HPDE6-E6E7 (cell line): ENCODE data around the gene PHETA2.
"Not testable (repeated sequence)": the region's sequence is repeated elsewhere in the genome, so short reads cannot be mapped to it uniquely, and the experiment has no call there.

ENCODE experiments used
- DNase-seq: peaks from one replicate; pipeline ENCODE4 v3.0.0; 2011; ENCODE audit warnings: missing footprints; ENCODE audit errors: extremely low spot score

Gene PHETA2

GRCh38 chr22:42104332-42104860, 30.3 kb downstream of the PHETA2 start:
- not testable (repeated sequence) for DNase-seq

- DNase-seq: no peak
Observed at GRCh38 chr22:42108848-42109247, 34.8 kb downstream of the PHETA2 start.

DNA sequence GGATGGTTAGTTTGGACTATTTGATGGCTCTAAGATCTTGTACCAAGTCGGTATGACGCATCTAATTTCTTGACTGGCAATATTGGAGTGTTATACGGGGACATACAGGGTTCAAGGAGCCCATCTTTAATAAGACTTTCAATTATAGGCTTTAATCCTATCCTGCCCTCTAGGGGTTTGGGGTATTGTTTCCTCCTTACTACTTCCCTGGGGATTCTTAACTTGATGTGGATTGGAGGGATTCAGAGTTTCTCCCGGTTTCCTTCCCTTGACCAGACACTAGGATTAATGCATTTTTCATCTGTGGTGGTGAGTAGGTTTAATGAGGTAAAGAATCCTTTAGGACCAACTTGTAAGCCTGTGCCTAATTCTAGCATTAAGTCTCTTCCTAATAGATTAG, 37.8 kb downstream of the PHETA2 start:
- no peak for DNase-seq

GRCh38 chr22:42112793-42113192, 38.7 kb downstream of the PHETA2 start:
- DNase-seq: not testable (repeated sequence)

- DNase-seq: no peak
Observed at GRCh38 chr22:42114721-42115120, 40.7 kb downstream of the PHETA2 start.

DNA sequence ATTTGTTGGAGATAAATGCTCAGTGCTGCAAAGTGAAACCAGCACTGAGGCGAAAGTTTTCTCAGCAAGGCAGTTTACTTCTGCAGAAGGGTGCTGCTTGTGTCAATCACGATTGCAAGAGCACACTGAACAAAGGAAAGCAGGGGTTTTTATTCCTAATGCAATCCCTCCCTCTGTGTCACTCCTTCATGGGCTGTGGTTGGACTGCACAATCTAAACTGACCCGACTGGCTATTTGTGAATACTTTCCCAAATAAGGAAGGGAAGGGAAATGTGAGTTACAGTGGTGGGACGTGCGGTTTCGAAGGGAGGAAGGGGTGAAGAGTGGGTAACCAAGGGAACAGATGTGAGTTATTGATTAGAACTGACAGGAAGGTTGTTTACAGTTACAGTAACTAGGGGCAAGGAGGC, 41.4 kb downstream of the PHETA2 start:
- DNase-seq: not testable (repeated sequence)

GRCh38 chr22:42116848-42117424, 42.9 kb downstream of the PHETA2 start:
- no peak for DNase-seq

DNA sequence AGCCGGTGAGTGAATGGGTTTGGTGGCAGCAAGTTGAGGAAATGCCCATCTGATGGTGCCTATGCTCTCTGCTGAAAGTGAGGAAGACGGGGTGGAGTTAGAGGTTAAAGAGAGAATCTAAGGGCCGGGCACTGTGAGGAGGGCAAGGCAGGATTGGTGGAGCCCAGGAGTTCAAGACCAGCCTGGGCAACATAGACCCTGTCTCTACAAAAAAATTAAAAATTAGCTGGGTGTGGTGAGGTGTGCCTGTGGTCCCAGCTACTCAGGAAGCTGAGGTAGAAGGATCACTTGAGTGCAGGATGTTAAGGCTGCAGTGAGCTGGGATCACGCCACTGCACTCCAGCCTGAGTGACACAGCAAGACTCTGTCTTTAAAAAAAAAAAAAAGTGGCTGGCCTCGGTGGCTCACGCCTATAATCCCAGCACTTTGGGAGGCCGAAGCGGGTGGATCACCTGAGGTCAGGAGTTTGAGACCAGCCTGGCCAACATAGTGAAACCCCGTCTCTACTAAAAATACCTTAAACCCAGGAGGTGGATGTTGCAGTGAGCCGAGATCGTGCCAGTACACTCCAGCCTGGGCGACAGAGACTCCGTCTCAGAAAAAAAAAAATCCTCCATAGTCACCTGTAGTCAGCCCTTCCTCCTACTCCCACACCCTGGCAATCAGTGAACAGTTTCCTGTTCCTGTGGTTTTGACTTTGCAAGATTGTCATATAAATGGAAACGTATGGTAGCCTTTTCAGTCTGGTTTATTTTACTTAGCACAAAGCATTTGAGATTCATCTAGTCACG, 46.4 kb downstream of the PHETA2 start:
- DNase-seq: not testable (repeated sequence)

DNA sequence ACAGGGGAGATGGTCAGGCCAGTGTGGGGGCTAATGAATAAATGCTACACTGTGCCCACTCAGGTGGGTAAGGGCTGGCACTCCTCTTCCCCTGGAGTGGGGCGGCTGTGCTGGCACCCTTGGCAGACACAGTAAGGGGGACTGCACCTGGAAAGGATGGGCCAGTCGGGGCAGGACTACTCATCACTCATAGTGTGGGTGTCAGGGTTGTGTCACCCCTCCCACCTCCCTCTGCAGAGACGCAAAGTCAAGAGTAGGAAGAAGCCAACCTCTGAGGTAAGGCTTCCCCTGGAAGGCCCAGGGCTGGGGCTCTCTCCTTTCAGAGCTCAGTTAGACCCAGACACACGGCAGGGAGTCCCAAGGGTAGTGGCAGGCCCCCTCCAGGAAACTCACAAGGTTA, 49.5 kb downstream of the PHETA2 start:
- DNase-seq: not testable (repeated sequence)

- DNase-seq: no peak
Observed at GRCh38 chr22:42127606-42128005, 53.6 kb downstream of the PHETA2 start.

GRCh38 chr22:42128007-42128406, 54.0 kb downstream of the PHETA2 start:
- not testable (repeated sequence) for DNase-seq
